Activated T-helper 2 cell treated with anti-CD3 and anti-CD28 coated beads, Interferon-gamma antibody, Interleukin-2, Interleukin-4, amounts not matched to agents 10 μg/mL and 5 μg/mL and 100 μg/mL, durations not matched to agents 14 hours and 24 hours and 36 hours (primary cell): ENCODE results near the gene PLEKHG3. TPM values are rescaled to one million over a fixed set of nuclear protein-coding genes. Genes with fewer than 3 reads are reported as not detected.

Source experiments
- DNase-seq: peaks from one replicate; pipeline ENCODE4 v3.0.0; 2021; ENCODE audit warnings: low spot score
- H3K27ac Mint-ChIP-seq: one replicate; pipeline ENCODE4 v1.8.0; 2021; ENCODE audit warnings: mixed read lengths
- H3K27me3 Mint-ChIP-seq: one replicate; pipeline ENCODE4 v1.8.0; 2021; ENCODE audit warnings: low read depth, mixed read lengths
- H3K36me3 Mint-ChIP-seq: one replicate; pipeline ENCODE4 v1.8.0; 2021; ENCODE audit warnings: low read depth, mixed read lengths
- H3K4me1 Mint-ChIP-seq: one replicate; pipeline ENCODE4 v1.8.0; 2021; ENCODE audit warnings: low read depth, mixed read lengths
- H3K4me3 Mint-ChIP-seq: one replicate; pipeline ENCODE4 v1.8.0; 2021; ENCODE audit warnings: low read depth, mild to moderate bottlenecking, moderate library complexity, mixed read lengths
- H3K9me3 Mint-ChIP-seq: one replicate; pipeline ENCODE4 v1.8.0; 2021; ENCODE audit warnings: mixed read lengths
- intact Hi-C: fragments of 100-400 bp; cut with micrococcal nuclease; formaldehyde crosslinking; loops from one replicate; pipeline ENCODE4 v1.15.1; 2023
- total RNA-seq: library from RNA; stranded (reverse); gene quantifications from 2 replicates; pipeline ENCODE4 v1.2.3, GENCODE V29; 2022

PLEKHG3 gene
- total RNA-seq, 1 donor from 2014 or later: 1.9 TPM

DNA sequence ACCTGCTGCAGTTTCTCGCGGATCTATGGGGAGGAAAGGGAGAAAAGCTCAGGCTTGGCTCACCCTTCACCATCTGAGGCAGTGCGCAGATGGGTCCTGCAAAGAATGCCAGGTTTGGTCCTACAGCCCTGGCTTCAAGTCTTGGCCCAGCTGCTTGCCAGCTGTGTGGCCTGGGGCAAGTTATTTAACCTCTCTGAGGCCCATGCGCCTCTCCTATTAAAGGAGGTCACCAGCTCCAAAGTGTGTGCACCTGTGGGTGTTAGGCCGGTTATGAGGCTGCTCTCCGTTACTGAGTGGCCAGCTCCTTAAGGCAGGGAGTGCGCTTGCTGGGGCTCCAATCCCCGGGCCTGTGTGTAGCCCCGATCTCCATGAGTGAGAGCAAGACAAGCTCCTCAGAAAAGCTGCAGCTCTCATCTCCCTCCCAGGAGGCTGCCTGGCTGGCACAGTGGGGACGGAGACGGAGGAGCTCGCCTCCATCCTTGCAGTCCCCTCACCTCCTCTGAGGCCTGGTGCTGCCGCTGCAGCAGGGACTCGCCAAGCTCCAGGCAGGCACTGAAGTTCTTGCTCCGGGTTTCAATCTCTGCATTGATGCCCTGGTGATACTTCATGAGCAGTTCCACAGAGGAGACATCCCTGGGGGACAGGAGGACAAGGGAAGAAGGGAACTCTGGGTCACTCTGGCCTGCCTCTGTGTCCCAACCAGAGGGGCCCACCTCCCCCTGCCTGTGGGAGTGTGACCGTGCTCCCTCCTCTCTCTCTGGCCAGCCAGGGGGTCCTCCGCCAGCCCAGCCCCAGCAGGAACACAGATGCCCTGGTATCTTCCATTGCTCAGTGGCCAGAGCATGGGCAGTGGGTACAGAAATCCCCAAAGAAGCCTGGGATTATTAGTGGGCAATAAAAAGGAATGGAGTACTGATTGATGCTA is 65.1 kb downstream of the PLEKHG3 start:
- Mint-ChIP-seq H3K27ac (no peak overlapping the region), H3K36me3 (no peaks in the 10 kb centered on the region), H3K27me3 (no peaks in the 10 kb centered on the region), H3K4me1 (peaks cover 8% of the 10 kb centered on the region), H3K4me3 (no peak overlapping the region), H3K9me3 (no peaks in the 10 kb centered on the region)
- intact Hi-C loops: no loop called here
- no peak for DNase-seq

DNA sequence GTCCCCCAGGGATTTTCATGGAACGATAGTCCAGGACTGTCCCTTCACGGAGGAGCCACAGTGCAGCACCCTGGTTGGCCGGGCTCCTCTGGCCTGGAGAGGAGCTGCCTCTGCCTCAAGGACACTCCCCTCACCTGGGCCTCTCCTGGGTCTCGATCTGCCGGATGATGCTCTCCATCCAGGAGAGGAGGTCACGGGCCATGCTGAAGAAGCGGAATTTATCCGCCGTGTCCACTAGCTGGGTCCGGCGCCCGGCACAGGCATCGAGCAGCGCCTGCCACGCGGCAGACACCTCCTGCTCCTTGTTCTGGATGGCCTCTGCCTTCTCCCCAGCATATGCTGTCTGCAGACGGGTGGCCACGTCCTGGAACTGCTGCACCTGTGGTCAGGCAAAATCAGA is 66.5 kb downstream of the PLEKHG3 start:
- Mint-ChIP-seq H3K27ac (no peak overlapping the region), H3K9me3 (no peaks in the 10 kb centered on the region)

DNA sequence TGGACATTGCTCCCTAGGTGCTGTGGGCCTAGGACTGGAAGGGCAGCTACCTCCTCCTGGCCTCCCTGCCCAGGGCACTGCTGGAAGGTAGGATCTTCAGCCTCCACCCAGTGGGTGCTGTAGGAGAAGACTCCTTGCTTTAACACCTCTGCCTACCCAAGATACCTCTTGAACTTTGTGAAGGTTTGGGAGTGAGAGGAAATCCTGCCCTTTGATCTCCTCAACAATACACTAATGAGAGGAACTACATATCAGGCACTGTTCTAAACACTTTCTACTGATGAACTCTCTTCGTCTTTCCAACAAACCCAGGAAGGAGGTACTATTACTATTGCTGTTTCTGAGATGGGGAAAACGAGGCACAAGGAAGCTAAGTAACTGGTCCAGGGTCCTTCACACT is 66.9 kb downstream of the PLEKHG3 start:
- Mint-ChIP-seq H3K27ac (no peak overlapping the region), H3K27me3 (no peaks in the 10 kb centered on the region), H3K9me3 (no peaks in the 10 kb centered on the region), H3K4me3 (no peak overlapping the region), H3K4me1 (peaks cover 2% of the 10 kb centered on the region), H3K36me3 (no peaks in the 10 kb centered on the region)
- intact Hi-C loops: no loop called here
- no peak for DNase-seq

More for the DNA sequence above, 66.5 kb downstream of the PLEKHG3 start:
- intact Hi-C loops: no loop called here
- no peak for DNase-seq
- no peak overlapping the region for H3K4me3 Mint-ChIP-seq
- no peaks in the 10 kb centered on the region for H3K27me3 Mint-ChIP-seq
- H3K4me1 Mint-ChIP-seq: peaks cover 6% of the 10 kb centered on the region
- no peaks in the 10 kb centered on the region for H3K36me3 Mint-ChIP-seq

DNA sequence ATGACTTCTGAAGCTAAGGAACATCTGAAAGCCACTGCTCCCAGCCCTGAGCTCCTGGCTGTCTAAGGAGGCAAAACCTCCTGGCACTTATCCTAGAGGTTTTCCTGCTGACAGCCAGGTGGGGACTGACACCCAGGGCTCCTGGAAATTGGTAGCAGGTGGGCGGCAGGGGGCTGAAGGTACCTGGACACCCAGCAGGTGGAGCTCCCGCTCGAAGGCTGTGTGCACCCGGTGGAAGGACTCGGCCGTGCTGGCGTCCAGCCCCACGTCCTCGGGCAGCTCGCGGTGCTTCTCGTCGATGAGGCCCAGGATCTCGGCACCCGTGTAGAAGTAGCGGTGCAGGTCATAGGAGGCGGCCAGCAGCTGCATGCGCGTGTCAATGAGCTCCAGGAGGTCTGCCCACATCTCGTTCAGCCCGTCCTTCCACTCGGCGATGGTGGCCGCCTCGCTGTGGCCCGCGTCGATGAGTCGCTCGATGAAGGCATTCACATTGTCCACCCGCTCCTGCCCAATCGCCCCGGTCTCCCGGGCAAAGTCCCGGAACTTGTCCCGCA is 68.2 kb downstream of the PLEKHG3 start:
- no peak overlapping the region for H3K4me3 Mint-ChIP-seq
- peaks cover 2% of the 10 kb centered on the region for H3K4me1 Mint-ChIP-seq
- H3K27ac Mint-ChIP-seq: no peak overlapping the region
- H3K36me3 Mint-ChIP-seq: no peaks in the 10 kb centered on the region
- H3K9me3 Mint-ChIP-seq: no peaks in the 10 kb centered on the region
- DNase-seq: no peak
- H3K27me3 Mint-ChIP-seq: peaks cover 4% of the 10 kb centered on the region
- intact Hi-C loops: no loop called here

DNA sequence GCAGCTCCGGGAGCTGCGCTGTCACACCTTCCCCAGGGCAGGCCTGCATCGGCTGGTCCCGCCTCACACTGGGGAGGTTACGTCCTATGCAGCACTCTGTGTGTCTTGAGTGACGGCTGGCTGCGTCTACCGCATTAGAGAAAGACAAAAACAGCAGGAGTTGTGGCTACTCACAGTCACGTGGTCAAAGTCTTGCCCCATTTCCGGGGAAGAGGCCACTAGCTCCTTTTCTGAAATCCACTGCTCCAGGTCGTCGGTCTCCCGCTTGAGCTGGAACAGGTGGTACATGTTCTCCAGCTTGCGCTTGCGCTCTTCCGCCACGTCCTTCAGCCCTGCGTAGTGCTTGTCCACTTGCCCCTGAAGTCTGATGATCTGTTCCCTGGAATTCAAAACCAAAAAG is 68.8 kb downstream of the PLEKHG3 start:
- H3K4me3 Mint-ChIP-seq: no peak overlapping the region
- no peaks in the 10 kb centered on the region for H3K9me3 Mint-ChIP-seq
- no peak for DNase-seq
- intact Hi-C loops: no loop called here
- no peaks in the 10 kb centered on the region for H3K36me3 Mint-ChIP-seq
- H3K27me3 Mint-ChIP-seq: peaks cover 4% of the 10 kb centered on the region
- peaks cover 2% of the 10 kb centered on the region for H3K4me1 Mint-ChIP-seq
- no peak overlapping the region for H3K27ac Mint-ChIP-seq

DNA sequence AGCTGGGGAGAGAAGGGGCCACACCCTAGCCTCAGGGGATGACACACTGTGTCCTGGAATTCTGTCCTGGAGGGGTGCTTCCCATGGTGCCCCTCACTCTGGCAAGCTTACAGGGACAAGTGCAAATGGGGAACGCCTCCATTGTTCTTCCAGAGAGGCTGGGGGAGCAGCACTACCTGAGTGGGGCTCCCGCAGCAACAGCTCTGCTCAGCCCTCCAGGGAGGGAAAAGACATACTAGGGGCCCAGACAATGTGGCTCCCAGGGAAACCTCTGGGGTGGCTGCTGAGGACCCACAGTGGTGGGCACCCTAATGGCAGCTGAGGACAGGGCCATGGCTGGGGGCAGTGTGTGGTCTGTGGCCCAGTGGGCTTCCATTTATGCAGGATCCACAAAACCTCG is 69.4 kb downstream of the PLEKHG3 start:
- DNase-seq: no peak
- H3K4me3 Mint-ChIP-seq: no peak overlapping the region
- H3K9me3 Mint-ChIP-seq: no peaks in the 10 kb centered on the region
- H3K4me1 Mint-ChIP-seq: peaks cover 2% of the 10 kb centered on the region
- no peaks in the 10 kb centered on the region for H3K36me3 Mint-ChIP-seq
- H3K27me3 Mint-ChIP-seq: peaks cover 4% of the 10 kb centered on the region
- intact Hi-C loops: no loop called here
- H3K27ac Mint-ChIP-seq: no peak overlapping the region

DNA sequence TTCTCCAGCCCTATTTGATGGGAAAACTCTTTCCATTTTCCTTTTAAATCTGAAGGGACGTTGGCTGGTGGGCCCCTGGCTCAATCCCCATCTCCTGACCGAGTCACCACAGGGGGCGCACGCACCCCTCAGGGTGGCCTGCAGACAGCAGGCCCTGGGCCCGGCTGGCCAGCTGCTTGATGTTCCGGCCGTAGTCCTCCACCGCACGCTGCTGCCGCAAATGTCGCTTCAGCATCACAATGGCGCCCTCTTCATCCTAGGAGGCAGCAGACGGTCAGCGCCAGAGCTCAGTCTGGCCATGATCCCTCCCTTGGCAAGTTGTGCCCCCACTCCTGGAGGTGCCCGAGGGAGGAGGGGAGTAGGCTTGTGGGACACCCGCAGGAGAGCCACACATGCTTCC is 70.0 kb downstream of the PLEKHG3 start:
- peaks cover 4% of the 10 kb centered on the region for H3K27me3 Mint-ChIP-seq
- intact Hi-C loops: no loop called here
- no peaks in the 10 kb centered on the region for H3K9me3 Mint-ChIP-seq
- no peak overlapping the region for H3K4me3 Mint-ChIP-seq
- no peak overlapping the region for H3K27ac Mint-ChIP-seq
- peaks cover 2% of the 10 kb centered on the region for H3K4me1 Mint-ChIP-seq
- DNase-seq: no peak
- no peaks in the 10 kb centered on the region for H3K36me3 Mint-ChIP-seq

DNA sequence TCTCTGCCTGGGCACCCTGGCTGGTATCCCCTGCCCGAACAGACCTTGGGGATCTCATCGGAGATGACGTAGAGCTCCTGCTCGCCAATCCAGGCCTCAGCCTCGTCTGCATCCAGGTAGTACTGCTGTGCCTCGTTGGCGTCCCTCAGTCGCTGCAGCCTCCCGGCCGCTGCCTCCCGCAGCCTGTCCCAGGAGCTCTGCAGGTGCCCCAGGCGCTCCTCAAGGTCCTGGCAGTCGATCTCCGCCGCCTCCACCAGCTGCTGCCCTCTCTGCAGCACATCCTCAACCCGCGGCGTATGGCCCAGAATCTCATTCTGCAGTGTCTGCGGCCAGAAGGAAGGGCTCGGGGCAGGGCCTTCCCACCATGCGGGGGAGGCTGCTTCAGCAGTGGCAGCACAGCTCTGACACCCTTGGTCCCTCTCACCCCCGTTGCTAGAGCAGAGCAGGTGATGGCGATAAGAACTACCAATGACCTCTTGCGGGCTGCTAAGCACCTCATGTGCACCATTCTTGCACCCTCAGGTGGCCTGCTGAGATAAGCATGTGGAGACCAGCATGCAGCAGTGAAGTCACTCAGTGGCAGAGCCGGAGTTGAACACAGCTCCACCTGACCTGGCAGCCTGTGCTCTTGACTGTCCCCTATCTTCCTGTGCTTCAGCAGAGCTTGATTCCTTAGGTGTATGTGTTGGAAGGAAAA is 71.0 kb downstream of the PLEKHG3 start:
- Mint-ChIP-seq H3K27me3 (peaks cover 4% of the 10 kb centered on the region), H3K36me3 (no peaks in the 10 kb centered on the region), H3K9me3 (no peaks in the 10 kb centered on the region), H3K4me3 (no peak overlapping the region), H3K4me1 (peaks cover 2% of the 10 kb centered on the region), H3K27ac (no peak overlapping the region)
- no peak for DNase-seq
- intact Hi-C loops: no loop called here

DNA sequence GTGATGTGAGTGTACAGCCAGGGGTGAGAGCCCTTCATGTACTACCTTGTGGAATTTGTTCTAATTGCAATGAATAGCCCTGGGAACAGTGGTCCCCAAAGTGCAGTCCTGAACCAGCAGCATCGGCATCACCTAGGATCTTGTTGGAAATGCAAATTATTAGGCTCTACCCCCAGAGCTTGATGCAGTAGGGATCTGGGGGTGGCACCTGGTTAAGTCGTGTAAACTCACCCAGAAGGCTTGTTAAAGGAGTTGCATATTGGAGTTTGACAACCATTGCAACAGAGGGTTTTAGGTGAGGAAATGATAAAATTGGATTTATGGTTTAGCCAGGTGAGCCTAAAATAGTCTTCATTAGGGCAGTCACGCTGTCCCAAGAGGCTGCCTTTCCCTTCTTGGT is 73.2 kb downstream of the PLEKHG3 start:
- Mint-ChIP-seq H3K27ac (no peak overlapping the region), H3K4me3 (no peak overlapping the region), H3K9me3 (no peaks in the 10 kb centered on the region), H3K36me3 (no peaks in the 10 kb centered on the region), H3K27me3 (peaks cover 7% of the 10 kb centered on the region), H3K4me1 (no peaks in the 10 kb centered on the region)
- no peak for DNase-seq
- intact Hi-C loops: no loop called here

DNA sequence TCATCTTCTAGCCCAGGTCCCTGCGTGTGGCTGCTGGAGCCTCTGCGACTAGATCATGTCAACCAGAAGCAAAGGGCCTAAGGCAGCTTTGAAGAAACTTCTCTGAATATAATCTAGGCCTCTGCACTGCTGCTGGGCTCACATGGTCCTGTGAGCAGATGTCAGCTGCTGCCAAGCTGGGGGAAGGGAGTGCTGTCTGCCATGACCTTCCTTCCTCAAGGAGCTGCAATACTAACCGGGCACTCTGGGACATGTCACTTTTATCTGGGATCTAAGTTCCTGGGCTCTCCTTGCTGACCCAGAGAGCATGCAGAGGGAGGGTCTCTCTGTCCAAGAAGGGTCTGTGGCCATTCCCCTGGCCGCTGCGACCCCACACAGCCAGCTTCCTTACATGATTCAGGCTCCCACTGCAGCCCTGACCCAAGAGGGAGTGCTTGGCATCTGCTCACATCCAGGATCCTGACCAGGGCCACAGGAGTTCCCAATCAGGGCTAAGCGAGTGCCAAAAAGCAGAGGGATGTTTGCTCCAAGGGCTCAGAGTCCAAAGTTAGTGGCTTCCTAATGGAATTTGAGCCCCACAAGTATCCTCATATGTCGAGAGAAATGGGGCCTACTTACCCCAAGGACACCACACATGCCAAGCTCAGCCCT is 74.0 kb downstream of the PLEKHG3 start:
- Mint-ChIP-seq H3K36me3 (no peaks in the 10 kb centered on the region), H3K4me1 (no peaks in the 10 kb centered on the region), H3K9me3 (no peaks in the 10 kb centered on the region), H3K27me3 (peaks cover 7% of the 10 kb centered on the region), H3K4me3 (no peak overlapping the region), H3K27ac (no peak overlapping the region)
- DNase-seq: no peak
- intact Hi-C loops: no loop called here

DNA sequence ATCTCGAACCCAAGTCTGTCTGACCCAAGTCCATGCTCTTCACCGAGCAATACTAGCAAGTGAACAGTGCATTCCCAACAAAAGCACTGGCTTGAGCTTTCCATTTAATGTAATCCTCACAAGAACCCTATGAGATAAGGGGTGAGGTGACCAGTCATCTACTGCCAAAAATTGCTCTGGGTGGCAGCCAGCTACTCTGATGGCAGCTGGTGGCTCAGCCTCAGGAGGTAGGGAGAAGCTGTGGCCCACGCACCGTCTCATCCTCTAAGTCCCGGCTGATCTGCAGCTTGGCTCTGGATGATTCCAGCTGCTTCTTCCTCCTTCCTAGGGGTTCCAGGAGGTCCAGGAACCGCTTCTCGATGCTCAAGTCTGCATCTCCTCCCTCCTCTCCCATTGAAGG is 75.2 kb downstream of the PLEKHG3 start:
- no peak for DNase-seq
- Mint-ChIP-seq H3K27me3 (peaks cover 7% of the 10 kb centered on the region), H3K4me3 (no peak overlapping the region), H3K36me3 (no peaks in the 10 kb centered on the region), H3K4me1 (no peaks in the 10 kb centered on the region), H3K27ac (no peak overlapping the region), H3K9me3 (no peaks in the 10 kb centered on the region)
- intact Hi-C loops: no loop called here

DNA sequence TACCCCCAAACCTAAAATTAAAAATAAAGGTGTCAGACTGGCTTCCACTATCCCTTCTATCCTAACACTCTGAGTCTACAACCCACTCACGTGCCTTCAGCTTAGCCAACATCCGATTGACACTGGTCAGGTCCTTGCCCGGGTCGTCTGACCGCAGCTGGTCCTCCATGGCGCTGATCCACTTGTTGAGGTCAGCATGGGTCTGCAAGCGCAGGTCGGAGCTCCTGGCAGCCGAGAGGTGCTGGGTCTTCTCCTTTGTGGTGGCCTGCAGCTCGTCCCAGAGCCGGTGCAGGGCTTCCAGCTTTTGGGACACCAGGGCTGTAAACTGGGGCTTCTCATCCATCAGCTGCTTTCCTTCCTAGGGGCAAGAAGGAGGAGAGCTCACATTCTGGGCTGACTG is 78.0 kb downstream of the PLEKHG3 start:
- Mint-ChIP-seq H3K9me3 (no peaks in the 10 kb centered on the region), H3K27ac (no peak overlapping the region), H3K4me3 (no peak overlapping the region), H3K36me3 (no peaks in the 10 kb centered on the region), H3K27me3 (peaks cover 2% of the 10 kb centered on the region), H3K4me1 (no peaks in the 10 kb centered on the region)
- intact Hi-C loops: no loop called here
- DNase-seq: no peak

DNA sequence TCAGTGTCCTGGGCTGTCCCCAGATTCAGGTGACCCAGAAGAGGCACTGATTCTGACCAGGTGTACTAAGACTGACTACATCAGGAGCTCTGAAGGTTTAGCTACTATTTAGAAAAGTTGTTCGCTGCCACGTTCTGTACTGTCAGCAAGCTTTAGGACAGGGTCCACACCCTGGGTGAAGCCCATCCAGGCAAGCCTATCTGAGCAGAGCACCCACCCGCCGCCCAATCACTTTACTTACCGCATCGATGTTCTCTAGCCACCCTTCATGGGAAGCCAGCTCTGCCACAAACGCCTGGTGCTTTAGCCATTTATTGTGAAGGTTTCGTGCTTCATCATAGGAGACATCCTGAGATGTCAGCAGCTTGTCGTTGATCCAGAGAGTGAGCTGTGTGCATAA is 79.8 kb downstream of the PLEKHG3 start:
- no peak overlapping the region for H3K4me3 Mint-ChIP-seq

More for the DNA sequence above, 79.8 kb downstream of the PLEKHG3 start:
- Mint-ChIP-seq H3K9me3 (no peaks in the 10 kb centered on the region), H3K27me3 (peaks cover 2% of the 10 kb centered on the region), H3K36me3 (no peaks in the 10 kb centered on the region), H3K4me1 (no peaks in the 10 kb centered on the region), H3K27ac (no peak overlapping the region)
- no peak for DNase-seq
- intact Hi-C loops: no loop called here
